Activated T-cell treated with anti-CD3 and anti-CD28 coated beads, Interleukin-2, amount 50 U/mL, for 72 hours (primary cell): ENCODE measurements around the gene DRC7. TPM values are rescaled to one million over a fixed set of nuclear protein-coding genes. Genes with fewer than 3 reads are reported as not detected.

ENCODE experiments used
- ATAC-seq, 2 donors: fragments of 150-1000 bp; cut with Tn5 transposase; replicated peaks in 1 of 2; 2 replicates each; pipeline ENCODE4 v1.10.0; 2021; ENCODE audit warnings: moderate library complexity in 2 of 2, mild to moderate bottlenecking in 1 of 2
- DNase-seq, 2 donors: peaks; one replicate each; pipeline ENCODE4 v3.0.0; 2021 to 2022; ENCODE audit warnings: mixed read lengths in 1 of 2
- H3K27ac Mint-ChIP-seq: one replicate; pipeline ENCODE4 v1.8.0; 2022; ENCODE audit warnings: mild to moderate bottlenecking, moderate library complexity, mixed read lengths
- H3K27me3 Mint-ChIP-seq: one replicate; pipeline ENCODE4 v1.8.0; 2022; ENCODE audit warnings: low read depth, mixed read lengths
- H3K36me3 Mint-ChIP-seq, 2 donors: one replicate each; pipeline ENCODE4 v1.8.0; 2022; ENCODE audit warnings: mixed read lengths in 2 of 2, mild to moderate bottlenecking in 1 of 2; ENCODE audit not compliant: insufficient read depth in 2 of 2
- H3K4me1 Mint-ChIP-seq: one replicate; pipeline ENCODE4 v1.8.0; 2022; ENCODE audit warnings: low read depth, mixed read lengths
- H3K4me3 Mint-ChIP-seq, 2 donors: one replicate each; pipeline ENCODE4 v1.8.0; 2022; ENCODE audit warnings: mild to moderate bottlenecking in 2 of 2, mixed read lengths in 2 of 2, moderate library complexity in 2 of 2
- H3K9me3 Mint-ChIP-seq, 2 donors: one replicate each; pipeline ENCODE4 v1.8.0; 2022; ENCODE audit warnings: mixed read lengths in 2 of 2
- total RNA-seq, 2 donors: library from RNA; stranded (reverse); gene quantifications; one replicate each; pipeline ENCODE4 v1.2.3, GENCODE V29; 2022

Gene DRC7
- total RNA-seq, 2 donors from 2014 or later = 0.19 TPM; not detected in 1

DNA sequence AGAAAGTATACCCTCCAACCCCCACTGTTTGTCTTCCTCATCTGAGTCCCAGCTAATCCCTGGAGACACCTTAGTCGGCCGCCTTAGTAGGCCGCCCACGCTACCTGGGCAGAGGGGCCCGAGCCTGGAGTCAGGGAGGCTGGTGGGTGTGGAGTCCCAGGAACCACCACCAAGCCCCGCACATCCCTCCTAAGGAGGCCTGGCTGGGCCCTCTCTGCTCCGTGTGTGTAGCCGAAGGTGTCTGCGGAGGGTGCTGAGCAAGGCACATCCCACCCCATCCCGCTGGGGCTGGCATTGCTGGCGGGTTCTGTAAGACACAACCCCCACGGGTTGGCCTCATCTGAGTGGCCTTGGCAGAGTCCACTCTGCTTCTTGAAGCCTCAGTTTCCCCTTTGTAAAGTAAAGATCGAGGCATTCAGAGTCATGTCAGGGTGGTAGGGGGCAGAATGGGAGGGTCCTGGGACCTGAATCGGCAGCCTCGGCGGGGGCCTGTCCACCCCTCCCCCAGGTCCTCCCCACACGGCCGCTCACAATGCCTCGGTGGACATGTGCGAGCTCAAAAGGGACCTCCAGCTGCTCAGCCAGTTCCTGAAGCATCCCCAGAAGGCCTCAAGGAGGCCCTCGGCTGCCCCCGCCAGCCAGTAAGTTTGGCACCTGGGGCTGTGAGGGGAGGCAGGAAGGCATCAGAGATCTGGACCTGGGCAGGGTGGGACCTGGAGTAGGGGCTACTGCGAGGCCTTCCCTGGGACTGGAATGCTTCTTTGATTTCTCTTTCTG, 41.7 kb upstream of the DRC7 start:
- Mint-ChIP-seq H3K27ac (no peak overlapping the region), H3K27me3 (no peaks in the 10 kb centered on the region), H3K4me1 (peaks cover 22% of the 10 kb centered on the region)

DNA sequence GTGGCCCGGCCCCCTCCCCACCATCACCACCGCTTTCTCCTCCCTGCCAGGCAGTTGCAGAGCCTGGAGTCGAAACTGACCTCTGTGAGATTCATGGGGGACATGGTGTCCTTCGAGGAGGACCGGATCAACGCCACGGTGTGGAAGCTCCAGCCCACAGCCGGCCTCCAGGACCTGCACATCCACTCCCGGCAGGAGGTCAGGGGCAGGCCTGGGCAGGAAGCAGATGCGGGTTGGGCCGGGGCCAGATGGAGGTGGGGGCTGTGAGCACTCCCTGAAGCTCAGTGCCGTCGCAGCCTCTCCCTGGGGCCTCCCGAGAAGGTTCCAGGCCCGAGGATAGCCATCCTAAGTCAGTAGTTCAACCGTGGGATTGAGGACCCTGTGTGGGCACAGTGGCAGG, 40.7 kb upstream of the DRC7 start:
- Mint-ChIP-seq H3K27me3 (no peaks in the 10 kb centered on the region), H3K27ac (no peak overlapping the region), H3K9me3 (no peaks in the 10 kb centered on the region), H3K36me3 (no peaks in the 10 kb centered on the region), H3K4me1 (peaks cover 12% of the 10 kb centered on the region), H3K4me3 (no peak overlapping the region)
- no peak for ATAC-seq
- DNase-seq = no peak

More for the DNA sequence above, 41.7 kb upstream of the DRC7 start:
- Mint-ChIP-seq H3K4me3 (no peak overlapping the region), H3K36me3 (no peaks in the 10 kb centered on the region), H3K9me3 (no peaks in the 10 kb centered on the region)
- ATAC-seq (no peak), DNase-seq (no peak)

DNA sequence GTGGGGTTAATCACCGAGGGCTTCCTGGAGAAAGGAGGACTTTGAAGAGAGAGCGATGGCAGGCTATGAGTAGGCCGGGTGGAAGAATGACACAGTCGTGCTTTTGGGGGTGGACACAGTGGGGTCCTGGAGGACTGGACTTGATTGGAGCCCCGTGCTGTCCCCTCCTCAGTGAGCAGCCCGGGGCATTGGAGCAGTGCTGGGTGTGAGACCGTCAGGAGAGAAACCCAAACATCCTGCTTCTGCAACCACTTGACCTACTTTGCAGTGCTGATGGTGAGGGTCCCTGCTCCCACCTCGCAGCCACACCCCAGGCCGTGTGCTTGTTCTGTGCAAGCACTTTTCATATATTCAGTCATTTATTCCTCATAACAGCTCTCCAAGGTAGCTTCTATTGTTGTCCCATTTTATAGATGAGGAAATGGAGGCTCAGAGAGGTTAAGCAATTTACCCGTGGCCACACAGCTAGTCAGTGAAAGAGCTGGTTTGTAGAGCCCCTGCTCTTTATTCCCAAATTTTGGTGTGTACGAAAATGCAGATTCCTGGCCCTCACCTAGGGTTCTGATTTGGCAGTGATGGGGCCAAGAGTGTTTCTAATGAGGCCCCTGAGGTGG, 38.2 kb upstream of the DRC7 start:
- no peak overlapping the region for H3K27ac Mint-ChIP-seq
- DNase-seq = no peak
- no peaks in the 10 kb centered on the region for H3K9me3 Mint-ChIP-seq
- H3K4me3 Mint-ChIP-seq = no peak overlapping the region
- no peak for ATAC-seq
- H3K27me3 Mint-ChIP-seq = no peaks in the 10 kb centered on the region
- H3K36me3 Mint-ChIP-seq = no peaks in the 10 kb centered on the region
- peaks cover 7% of the 10 kb centered on the region for H3K4me1 Mint-ChIP-seq

DNA sequence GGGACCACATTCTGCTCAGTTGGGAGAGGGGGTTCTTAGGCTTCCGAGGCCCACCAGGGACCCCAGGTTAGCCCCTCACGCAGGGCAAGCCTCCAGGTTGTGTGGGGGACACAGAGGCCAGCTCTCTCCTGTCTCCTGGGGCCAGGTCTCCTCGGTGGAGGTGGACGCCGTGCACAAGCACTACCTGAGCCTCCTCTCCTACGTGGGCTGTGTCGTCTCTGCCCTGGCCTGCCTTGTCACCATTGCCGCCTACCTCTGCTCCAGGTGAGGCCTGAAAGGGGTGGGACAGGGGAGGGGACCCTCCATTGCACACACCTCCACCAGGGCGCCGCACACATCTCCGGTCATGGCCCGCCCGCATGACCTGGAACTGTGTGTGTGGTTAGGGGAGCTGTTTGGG, 37.4 kb upstream of the DRC7 start:
- no peak overlapping the region for H3K27ac Mint-ChIP-seq
- H3K4me1 Mint-ChIP-seq = no peaks in the 10 kb centered on the region
- DNase-seq (no peak), ATAC-seq (no peak)
- H3K27me3 Mint-ChIP-seq = no peaks in the 10 kb centered on the region
- H3K36me3 Mint-ChIP-seq = no peaks in the 10 kb centered on the region
- no peak overlapping the region for H3K4me3 Mint-ChIP-seq
- H3K9me3 Mint-ChIP-seq = no peaks in the 10 kb centered on the region

DNA sequence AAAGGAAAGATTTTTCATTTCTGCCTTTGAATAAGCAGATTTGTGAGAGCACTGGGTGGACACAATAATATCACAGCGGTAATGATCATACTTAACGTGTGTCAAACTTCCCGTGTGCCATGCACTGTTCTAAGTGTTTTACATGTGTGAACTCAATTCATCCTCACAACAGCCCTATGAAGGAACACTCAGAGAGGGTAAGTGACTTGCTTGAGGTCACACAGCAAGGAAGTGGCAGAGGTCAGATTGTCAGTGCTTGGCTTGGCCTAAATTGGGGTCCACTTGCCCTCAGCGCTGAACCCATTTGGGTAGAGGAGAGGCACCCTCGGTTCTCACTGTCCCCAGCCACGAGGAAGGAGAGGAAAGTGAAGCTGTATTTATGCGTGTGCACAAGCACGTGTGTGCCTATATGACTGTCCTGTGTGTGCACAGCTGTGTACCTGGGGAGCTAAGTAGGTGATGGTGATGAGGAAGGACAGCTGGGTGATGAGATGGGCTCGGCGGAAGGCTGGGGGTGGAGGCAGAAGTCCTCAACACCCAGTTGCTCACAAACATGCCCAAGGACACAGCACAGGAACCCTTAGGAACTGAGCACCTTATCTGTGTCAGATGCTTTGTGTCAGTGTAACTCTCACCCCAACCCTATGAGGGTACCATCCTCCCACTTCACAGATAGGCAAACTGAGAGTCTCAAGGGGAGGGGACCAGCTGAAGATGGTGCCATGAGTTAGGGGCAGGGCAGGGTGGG, 36.3 kb upstream of the DRC7 start:
- H3K4me1 Mint-ChIP-seq = no peaks in the 10 kb centered on the region
- ATAC-seq (no peak), DNase-seq (no peak)
- no peaks in the 10 kb centered on the region for H3K9me3 Mint-ChIP-seq
- H3K27me3 Mint-ChIP-seq = no peaks in the 10 kb centered on the region
- no peak overlapping the region for H3K4me3 Mint-ChIP-seq
- no peak overlapping the region for H3K27ac Mint-ChIP-seq
- no peaks in the 10 kb centered on the region for H3K36me3 Mint-ChIP-seq

DNA sequence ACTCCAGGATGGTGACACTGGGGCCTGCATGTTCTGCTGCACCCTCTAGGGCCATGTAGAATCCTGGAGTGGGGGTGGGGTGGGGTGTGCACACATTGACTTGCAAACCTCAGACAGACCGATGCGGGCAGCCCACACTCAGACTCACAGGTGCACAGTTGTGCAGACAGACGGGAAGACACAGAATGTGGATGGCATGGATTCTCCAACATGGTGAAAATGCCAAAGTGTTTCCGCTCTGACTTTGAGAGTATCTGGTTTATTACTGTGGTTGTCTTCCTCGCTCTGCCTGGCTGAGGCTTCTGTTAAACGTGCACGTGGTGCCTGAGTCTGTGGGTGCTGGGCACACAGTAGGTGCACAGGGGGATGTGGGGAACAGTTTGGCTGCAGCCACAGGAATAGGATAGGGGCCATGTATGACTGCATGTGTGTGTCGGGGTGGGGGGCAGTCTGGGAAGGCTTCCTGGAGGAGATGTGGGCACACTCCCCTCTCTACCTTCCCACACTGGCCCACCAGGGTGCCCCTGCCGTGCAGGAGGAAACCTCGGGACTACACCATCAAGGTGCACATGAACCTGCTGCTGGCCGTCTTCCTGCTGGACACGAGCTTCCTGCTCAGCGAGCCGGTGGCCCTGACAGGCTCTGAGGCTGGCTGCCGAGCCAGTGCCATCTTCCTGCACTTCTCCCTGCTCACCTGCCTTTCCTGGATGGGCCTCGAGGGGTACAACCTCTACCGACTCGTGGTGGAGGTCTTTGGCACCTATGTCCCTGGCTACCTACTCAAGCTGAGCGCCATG, 35.5 kb upstream of the DRC7 start:
- ATAC-seq (no peak), DNase-seq (no peak)
- Mint-ChIP-seq H3K4me3 (no peak overlapping the region), H3K36me3 (no peaks in the 10 kb centered on the region), H3K27ac (no peak overlapping the region), H3K4me1 (no peaks in the 10 kb centered on the region), H3K27me3 (no peaks in the 10 kb centered on the region), H3K9me3 (no peaks in the 10 kb centered on the region)

DNA sequence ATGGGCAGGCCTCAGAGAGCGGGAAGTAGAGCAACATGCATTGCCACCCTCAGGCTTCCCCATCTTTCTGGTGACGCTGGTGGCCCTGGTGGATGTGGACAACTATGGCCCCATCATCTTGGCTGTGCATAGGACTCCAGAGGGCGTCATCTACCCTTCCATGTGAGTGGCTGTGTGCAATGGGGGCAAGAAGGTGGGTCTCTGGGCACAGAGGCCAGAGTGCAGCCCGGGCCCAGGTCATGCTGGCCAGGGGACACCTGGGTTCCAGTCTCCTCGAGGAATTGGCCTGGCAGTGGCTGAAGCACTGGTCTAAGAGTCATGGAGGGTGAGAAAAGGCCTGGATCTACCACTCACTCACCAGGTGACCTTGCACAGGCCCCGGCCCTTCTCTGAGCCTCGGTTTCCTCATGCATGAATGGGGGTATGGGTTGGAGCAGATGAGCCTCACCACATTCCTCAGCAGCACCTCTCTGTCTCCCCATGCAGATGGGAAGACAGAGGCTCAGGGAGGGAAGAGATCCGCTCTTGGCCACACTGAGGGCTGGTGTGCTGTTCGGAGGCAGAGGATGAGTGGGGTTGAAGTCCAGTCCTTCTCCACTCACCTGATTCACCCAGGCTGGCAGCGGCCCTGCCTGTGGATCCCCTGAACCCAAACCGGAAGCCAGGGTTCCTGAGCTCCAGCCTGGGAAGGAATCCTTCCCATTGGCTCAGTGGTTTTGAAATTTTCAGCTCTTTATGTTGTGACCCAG, 33.7 kb upstream of the DRC7 start:
- H3K4me1 Mint-ChIP-seq = no peaks in the 10 kb centered on the region
- ATAC-seq (no peak), DNase-seq (no peak)
- no peaks in the 10 kb centered on the region for H3K27me3 Mint-ChIP-seq
- no peak overlapping the region for H3K27ac Mint-ChIP-seq
- H3K36me3 Mint-ChIP-seq = no peaks in the 10 kb centered on the region
- no peaks in the 10 kb centered on the region for H3K9me3 Mint-ChIP-seq
- H3K4me3 Mint-ChIP-seq = no peak overlapping the region

DNA sequence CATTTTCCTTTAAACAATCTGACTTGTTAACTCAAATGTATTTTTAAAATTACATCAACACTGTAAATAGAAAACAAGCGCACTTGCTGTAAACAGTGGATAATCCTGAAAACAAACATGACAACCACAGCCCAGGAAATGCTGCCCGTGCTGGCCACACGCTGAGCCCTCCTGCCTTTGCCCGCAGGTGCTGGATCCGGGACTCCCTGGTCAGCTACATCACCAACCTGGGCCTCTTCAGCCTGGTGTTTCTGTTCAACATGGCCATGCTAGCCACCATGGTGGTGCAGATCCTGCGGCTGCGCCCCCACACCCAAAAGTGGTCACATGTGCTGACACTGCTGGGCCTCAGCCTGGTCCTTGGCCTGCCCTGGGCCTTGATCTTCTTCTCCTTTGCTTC, 33.1 kb upstream of the DRC7 start:
- ATAC-seq (no peak), DNase-seq (no peak)
- H3K36me3 Mint-ChIP-seq = no peaks in the 10 kb centered on the region
- no peak overlapping the region for H3K27ac Mint-ChIP-seq
- no peak overlapping the region for H3K4me3 Mint-ChIP-seq
- H3K4me1 Mint-ChIP-seq = no peaks in the 10 kb centered on the region
- H3K27me3 Mint-ChIP-seq = no peaks in the 10 kb centered on the region
- no peaks in the 10 kb centered on the region for H3K9me3 Mint-ChIP-seq

DNA sequence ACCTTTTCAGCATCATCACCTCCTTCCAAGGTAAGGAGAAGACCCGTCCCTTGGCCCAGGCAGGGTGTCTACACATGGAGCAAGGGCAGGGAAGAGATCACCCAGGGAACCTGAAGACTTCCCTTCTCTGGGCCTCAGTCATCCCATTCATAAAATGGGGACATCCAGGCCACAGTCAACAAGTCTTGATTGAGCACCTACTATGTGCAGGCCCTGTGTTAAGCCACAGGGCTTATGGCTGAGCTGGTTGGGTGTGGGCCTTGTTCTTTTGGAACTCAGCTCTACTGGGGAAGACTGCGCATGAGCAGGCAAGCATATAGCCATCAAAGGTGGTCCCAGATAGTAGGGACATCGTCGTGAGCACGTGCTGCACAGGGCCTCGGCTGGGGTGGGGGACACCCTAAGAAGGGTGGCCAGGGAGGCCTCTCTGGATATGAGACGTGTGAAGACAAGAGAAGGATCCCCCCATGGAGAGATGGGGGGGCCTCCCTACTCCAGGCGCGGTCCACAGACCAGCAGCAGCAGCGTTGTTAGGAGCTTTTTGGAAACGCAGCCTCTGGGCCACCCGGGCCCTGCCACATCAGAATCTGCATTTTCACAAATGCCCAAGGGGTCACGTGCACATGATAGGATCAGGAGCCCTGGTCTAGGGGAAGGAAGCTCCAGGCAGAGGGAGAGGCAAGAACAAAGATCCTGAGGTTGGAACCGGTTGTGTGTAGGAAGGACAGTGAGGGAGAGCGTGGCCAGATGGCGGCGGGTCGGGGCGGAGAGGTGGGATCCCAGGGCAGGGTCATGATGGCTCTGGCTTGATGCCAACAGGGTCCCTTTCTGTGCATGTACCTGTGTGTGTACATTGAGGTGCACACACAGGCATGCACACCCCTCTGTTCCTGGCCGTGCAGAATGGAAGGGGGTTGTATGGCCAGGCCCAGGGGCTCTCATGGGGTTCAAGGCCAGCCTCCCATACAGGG, 32.4 kb upstream of the DRC7 start:
- Mint-ChIP-seq H3K27me3 (no peaks in the 10 kb centered on the region), H3K27ac (no peak overlapping the region), H3K9me3 (no peaks in the 10 kb centered on the region), H3K36me3 (no peaks in the 10 kb centered on the region), H3K4me1 (no peaks in the 10 kb centered on the region), H3K4me3 (no peak overlapping the region)
- ATAC-seq = no peak
- DNase-seq = no peak

DNA sequence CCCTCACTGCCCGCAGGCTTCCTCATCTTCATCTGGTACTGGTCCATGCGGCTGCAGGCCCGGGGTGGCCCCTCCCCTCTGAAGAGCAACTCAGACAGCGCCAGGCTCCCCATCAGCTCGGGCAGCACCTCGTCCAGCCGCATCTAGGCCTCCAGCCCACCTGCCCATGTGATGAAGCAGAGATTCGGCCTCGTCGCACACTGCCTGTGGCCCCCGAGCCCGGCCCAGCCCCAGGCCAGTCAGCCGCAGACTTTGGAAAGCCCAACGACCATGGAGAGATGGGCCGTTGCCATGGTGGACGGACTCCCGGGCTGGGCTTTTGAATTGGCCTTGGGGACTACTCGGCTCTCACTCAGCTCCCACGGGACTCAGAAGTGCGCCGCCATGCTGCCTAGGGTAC, 31.2 kb upstream of the DRC7 start:
- Mint-ChIP-seq H3K27me3 (no peaks in the 10 kb centered on the region), H3K27ac (no peak overlapping the region), H3K4me1 (no peaks in the 10 kb centered on the region), H3K9me3 (no peaks in the 10 kb centered on the region), H3K36me3 (no peaks in the 10 kb centered on the region), H3K4me3 (no peak overlapping the region)
- ATAC-seq = no peak
- DNase-seq = no peak

DNA sequence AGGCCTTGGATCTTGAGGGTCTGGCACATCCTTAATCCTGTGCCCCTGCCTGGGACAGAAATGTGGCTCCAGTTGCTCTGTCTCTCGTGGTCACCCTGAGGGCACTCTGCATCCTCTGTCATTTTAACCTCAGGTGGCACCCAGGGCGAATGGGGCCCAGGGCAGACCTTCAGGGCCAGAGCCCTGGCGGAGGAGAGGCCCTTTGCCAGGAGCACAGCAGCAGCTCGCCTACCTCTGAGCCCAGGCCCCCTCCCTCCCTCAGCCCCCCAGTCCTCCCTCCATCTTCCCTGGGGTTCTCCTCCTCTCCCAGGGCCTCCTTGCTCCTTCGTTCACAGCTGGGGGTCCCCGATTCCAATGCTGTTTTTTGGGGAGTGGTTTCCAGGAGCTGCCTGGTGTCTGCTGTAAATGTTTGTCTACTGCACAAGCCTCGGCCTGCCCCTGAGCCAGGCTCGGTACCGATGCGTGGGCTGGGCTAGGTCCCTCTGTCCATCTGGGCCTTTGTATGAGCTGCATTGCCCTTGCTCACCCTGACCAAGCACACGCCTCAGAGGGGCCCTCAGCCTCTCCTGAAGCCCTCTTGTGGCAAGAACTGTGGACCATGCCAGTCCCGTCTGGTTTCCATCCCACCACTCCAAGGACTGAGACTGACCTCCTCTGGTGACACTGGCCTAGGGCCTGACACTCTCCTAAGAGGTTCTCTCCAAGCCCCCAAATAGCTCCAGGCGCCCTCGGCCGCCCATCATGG, 30.5 kb upstream of the DRC7 start:
- no peaks in the 10 kb centered on the region for H3K9me3 Mint-ChIP-seq
- no peaks in the 10 kb centered on the region for H3K4me1 Mint-ChIP-seq
- no peaks in the 10 kb centered on the region for H3K27me3 Mint-ChIP-seq
- ATAC-seq (no peak), DNase-seq (no peak)
- H3K36me3 Mint-ChIP-seq = no peaks in the 10 kb centered on the region
- no peak overlapping the region for H3K4me3 Mint-ChIP-seq
- H3K27ac Mint-ChIP-seq = no peak overlapping the region
